Fibroblast of lung (primary cell): Measurements from ENCODE around the gene KCNH1.
"Not testable (repeated sequence)": the region's sequence is repeated elsewhere in the genome, so short reads cannot be mapped to it uniquely, and the experiment has no call there.

Experiments used
- CTCF ChIP-seq, 2 donors: IDR thresholded peaks in 1 of 2; conservative IDR thresholded peaks in 1 of 2; 1 replicate in 1 of 2; 2 replicates in 1 of 2; pipeline ENCODE4 v1.5.1; 2011 to 2012; ENCODE audit warnings: low read length in 2 of 2, control low read depth in 1 of 2, inconsistent platforms in 1 of 2, low read depth in 1 of 2, mild to moderate bottlenecking in 1 of 2
- EZH2 ChIP-seq: IDR thresholded peaks from 2 replicates; pipeline ENCODE4 v1.5.1; 2012; ENCODE audit warnings: low read length, control low read depth, mild to moderate bottlenecking; ENCODE audit errors: missing control alignments

- TF ChIP-seq CTCF (conservative IDR thresholded peaks at IDR 0.05 in 1 of 2, IDR thresholded peaks at IDR 0.05 in 1 of 2; ENCODE audit: low read depth in 1 of 2, low read length in 2 of 2); EZH2: not testable (repeated sequence)
Observed at GRCh38 chr1:211011128-211011527, 122.8 kb downstream of the KCNH1 start.
